HG02981 (cell line): Measurements from ENCODE around the gene PPCDC.

Experiments
- ATAC-seq: cut with Tn5 transposase; IDR thresholded peaks from one replicate; pipeline ENCODE4 v1.9.1; 2021; ENCODE audit warnings: mild to moderate bottlenecking, moderate library complexity; ENCODE audit not compliant: unreplicated experiment

Gene PPCDC

DNA sequence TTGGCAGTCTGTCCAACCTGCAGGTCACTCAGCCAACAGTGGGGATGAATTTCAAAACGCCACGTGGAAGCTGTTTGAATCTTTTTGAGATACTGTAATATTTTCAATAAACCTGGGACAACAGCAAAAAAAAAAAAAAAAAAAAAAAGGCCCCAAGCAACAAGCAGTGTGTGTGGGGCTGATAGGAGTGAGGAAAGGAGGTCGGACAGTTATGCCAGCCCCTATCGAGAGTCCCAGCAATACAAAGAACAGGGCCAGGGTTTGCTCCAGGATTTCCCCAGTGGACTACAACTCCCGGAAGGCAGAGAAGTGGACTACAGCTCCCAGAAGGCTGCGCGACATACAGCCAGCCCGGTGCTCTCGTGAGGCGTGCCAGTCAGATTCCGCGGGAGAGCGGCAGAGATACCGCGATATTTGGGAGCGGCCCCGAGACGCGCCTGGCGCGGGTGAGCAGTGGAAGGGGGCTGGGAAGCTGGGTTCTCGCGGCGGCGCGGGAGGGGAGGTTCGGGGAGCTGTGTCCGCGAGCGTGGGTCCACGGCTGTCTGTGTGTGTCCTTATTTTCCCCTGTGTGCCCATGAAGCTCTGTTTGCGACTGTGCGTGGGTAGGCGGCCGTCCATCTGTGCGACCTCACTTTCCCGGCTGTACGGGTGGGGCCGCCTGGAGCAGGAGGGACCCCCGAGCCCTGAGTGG is at the start of gene PPCDC:
Gene PPCDC (plus strand): TSS at position 410 of the 691 bp plus-strand sequence. CDS start 4,729 bp downstream, outside the sequence.
- ATAC-seq, result peak; percentile 94

- no peak for ATAC-seq
Observed at GRCh38 chr15:74976159-74976558, 47.2 kb upstream of the PPCDC start.

- no peak for ATAC-seq
Observed at GRCh38 chr15:74977599-74977998, 45.8 kb upstream of the PPCDC start.

DNA sequence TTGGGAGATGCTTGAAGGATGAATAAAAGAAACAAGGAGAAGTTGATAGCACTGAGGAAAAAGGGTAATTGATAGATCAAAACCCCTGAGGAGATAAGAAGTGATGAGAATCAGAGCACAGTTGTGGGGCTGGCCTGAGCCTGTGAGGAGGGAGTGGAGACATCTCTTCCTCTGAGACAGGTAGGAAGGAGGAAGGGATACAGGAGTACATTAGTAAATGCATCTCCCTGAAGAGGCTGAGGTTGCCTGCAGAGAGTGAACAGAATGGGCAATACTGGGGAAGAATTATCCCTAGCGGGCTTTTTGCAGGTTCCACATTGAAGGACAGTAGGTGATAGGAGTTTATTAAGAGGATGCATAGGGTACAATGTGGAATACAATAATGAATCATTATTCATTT is 45.3 kb upstream of the PPCDC start:
- ATAC-seq, result no peak

- no peak for ATAC-seq
Observed at GRCh38 chr15:74978503-74978902, 44.9 kb upstream of the PPCDC start.

- no peak for ATAC-seq
Observed at GRCh38 chr15:74982183-74982582, 41.2 kb upstream of the PPCDC start.

DNA sequence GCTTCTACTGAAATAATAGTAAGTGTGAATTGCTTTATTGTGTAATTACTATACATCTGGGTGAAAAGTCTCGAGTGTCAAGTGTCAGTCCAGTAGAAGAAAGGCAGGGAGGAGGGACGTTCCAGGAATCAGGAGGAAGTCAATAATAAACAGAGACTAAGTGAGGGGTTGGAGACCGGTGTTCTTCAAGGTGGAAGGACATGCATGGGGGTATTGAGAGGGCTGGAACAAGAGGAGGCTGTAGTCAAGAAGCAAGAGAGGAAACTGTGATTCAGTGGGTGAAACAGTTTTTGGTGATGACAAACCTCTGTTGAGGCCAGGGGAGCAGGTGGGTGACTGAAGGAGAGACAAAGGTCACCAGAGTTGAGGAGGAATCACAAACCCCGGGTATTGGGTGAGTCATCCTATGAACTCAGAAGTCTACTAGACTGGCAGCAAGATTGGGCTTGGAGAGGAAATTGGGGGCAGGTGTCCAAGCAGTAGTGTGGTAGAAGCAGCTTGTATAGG is 39.6 kb upstream of the PPCDC start:
- ATAC-seq, result no peak

DNA sequence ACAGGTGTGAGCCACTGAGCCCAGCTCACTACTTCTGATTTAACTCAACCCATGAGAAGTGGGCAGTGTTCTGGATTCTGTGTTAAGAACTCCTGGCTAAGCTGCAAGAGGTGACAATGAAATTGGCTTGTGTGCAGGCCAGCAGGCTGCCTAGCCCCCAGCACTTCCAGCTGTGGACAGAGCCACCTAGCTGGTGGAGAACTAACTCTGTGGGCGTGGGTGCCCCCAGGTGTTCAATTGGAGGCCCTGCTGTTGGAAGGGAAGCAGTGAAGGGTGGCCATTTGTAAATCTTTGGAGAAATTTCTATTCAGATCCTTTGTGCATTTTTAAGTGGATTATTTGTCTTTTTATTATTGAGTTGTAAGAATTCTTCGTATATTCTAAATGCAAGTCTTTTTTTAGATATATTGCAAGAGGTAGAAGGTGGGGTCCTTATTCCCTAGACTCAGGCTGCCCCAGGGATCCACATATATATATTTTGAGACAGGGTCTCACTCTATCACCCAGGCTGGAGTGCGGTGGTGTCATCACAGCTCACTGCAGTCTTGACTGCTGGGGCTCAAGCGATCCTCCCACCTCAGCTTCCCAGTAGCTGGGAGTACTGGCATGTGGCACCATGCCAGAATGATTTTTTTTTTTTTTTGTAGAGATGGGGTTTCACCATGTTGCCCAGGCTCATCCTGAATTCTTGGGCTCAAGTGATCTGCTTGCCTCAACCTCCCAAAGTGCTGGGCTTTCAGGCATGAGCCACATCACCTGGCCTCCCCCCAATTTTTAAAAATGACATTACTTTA is 35.2 kb upstream of the PPCDC start:
- no peak for ATAC-seq

DNA sequence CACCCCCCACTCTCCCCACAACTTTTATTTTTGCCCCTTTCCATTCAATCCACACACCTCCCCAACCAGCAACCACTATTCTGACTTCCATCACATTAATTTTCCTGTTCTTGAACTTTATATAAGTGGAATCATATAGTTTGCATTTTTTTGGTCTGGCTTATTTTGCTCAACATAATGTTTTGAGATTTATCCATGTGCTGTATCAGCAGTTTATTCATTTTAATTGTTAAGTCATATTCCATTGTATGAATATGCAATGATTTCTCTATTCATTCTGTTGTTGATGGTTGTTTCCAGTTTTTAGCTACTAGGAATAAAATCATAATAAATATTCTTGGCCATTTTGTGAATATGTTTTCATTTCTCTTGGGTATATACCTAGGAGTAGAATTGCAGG is 33.9 kb upstream of the PPCDC start:
- ATAC-seq, result no peak

- ATAC-seq, result no peak
Observed at GRCh38 chr15:74992619-74993018, 30.8 kb upstream of the PPCDC start.

GRCh38 chr15:74994236-74994635 is 29.2 kb upstream of the PPCDC start:
- ATAC-seq, result no peak

- no peak for ATAC-seq
Observed at GRCh38 chr15:74994685-74995084, 28.7 kb upstream of the PPCDC start.

DNA sequence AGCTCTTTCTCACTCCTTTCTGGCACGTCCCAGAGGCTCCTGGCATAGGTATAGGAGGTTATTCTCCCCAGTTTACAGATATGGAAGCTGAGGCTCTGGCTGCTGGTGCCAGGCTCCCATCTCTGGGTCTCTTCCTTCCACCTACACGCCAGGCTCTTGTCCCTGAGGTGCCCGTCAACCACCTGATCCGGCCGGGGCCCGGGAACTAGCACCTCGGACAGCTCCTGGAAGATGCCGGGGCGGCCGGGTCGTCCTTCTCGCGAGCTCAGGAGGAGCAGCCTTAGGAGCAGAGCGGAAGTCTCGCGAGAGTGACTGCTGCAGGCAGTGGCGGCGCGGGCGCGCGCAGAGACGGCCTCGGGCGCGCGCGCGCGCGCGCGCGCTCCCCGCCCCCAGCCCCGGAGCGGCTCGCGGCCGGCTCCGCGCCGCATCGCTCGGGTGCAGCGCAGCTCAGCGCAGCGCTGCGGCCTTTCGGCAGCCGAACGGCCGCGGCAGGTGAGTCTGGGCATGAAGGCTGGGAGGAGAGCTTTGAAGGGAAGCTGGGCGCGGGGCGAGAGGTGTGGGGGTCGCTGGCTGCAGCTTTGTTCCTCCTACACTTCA is 28.1 kb upstream of the PPCDC start, which contains the start of gene SCAMP5:
Gene SCAMP5 (plus strand): TSS at position 382 of the 597 bp plus-strand sequence. CDS start 16,277 bp downstream, outside the sequence.
- ATAC-seq, result peak; percentile 66

GRCh38 chr15:74995779-74996765 is 27.3 kb upstream of the PPCDC start:
- no peak for ATAC-seq

DNA sequence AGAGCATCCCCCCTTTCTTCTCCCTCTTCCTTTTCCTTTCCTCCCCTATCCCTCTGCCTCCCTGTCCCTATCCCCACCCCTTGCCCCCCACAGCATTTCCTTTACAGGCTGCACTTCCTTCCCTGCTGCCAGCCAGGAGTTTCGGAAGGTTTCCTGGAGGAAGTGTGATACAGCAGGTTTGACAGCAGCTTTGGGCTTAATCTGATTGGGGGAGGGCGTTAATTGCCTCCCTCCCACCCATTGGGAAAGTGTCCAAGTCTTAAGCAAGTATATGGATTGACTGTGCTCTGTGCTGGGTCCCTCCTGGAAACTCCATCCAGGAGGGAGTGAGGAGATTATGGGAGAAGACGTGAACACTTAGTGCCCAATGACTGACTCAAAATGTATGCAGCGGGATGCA is 26.2 kb upstream of the PPCDC start:
- ATAC-seq, result no peak

DNA sequence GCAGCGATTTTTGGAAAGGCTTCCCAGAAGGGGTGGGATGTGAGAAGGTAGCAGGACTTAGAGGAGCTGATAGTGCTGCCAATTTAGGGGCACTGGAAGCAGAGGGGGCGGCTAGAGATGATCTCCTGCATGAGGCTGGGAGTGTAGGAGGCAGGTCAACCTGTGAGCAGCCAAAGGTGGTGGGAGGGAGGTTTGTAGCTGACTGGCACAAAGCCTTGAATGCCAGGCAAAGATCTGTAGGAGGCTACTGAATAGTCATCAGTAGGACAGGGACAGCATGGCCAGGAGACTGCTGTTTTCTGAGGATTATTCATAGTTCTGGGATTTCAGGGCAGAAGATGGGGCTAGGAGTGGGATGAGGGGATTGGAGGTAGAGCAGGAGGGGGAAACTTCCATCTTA is 25.8 kb upstream of the PPCDC start:
- ATAC-seq, result no peak

DNA sequence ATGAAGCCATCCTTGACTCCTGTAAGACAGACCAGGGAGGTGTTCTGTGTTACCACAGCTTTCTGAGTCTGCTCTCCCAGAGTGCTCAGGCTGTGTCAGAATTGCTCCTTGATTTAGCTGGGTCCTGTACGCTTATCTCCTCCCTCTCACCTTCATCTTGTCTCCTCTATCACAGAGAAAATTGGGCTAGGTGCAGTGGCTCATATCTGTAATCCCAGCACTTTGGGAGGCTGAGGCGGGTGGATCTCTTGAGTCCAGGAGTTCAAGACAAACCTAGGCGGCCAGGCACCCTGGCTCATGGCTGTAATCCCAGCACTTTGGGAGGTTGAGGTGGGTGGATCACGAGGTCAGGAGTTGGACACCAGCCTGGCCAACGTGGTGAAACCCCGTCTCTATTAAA is 22.1 kb upstream of the PPCDC start:
- ATAC-seq, result no peak

DNA sequence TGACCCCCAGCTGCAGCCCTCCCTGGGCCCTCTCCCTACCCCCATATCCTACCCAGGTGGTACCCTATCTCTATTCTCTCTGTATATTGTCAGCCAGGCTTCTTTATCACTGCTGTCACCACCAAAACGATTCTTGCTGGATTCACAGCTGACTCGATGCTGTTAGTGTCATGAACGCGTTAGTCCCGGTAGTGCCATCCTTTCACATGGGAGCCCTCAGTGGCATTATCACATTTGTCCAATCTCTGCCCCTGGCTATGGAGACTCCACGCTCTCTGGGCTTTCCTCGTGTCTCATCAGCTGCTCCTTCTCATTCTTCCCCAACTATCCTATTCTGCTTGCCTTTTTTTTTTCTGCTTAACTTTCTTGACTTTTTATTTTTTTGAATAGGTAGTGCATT is 21.0 kb upstream of the PPCDC start:
- ATAC-seq, result no peak

- no peak for ATAC-seq
Observed at GRCh38 chr15:75007216-75007615, 16.2 kb upstream of the PPCDC start.

DNA sequence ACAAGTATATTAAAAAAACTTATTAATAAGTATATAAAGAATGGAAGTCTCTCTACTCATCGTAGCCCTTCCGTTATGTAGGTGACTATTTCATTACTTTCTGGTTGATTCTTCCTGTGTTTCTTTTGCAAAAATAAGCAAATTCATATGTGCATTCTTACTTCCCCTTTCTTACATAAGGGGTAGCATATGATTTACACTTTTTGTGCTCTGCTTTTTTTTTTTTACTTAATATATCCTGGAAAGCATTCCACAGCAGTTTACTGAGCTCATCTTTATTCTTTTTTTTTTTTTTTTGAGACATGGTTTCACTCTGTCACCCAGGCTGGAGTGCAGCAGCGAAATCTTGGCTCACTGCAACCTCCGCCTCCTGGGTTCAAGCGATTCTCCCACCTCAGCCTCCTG is 15.2 kb upstream of the PPCDC start:
- ATAC-seq, result no peak
